GM18511 (cell line): ENCODE measurements around the gene YTHDF1.

Experiments
- ATAC-seq: cut with Tn5 transposase; IDR thresholded peaks from one replicate; pipeline ENCODE4 v1.9.1; 2021; ENCODE audit warnings: mild to moderate bottlenecking, moderate library complexity; ENCODE audit not compliant: unreplicated experiment

YTHDF1 gene

GRCh38 chr20:63212393-63212730, 3.6 kb downstream of the YTHDF1 start:
- no peak for ATAC-seq

DNA sequence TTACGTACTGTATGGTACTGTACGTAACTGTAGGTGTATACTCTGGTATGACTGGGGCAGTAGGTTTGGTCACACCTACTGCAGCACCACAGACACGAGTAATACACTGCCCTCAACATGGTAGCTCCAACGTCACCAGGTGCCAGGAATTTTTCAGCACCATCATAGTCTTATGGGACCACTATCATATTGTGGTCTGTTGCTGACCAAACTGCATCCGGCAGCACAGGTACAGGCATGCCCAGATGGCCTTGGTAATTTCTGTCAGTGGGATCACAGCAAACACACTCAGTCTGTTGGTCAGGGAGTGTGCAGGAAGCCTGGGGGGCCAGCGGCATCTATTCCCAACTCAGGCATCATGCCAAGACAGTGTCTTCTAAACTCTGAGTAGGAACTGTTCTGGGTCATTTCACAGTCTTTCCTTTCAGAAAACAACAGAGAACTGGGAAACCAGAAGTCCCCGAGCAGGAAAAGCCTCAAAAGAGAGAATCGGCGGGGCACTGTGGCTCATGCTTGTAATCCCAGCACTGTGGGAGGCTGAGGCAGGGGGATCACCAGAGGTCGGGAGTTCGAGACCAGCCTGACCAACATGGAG, 5.8 kb downstream of the YTHDF1 start:
- no peak for ATAC-seq

- no peak for ATAC-seq
Observed at GRCh38 chr20:63208346-63208909, 7.5 kb downstream of the YTHDF1 start.

DNA sequence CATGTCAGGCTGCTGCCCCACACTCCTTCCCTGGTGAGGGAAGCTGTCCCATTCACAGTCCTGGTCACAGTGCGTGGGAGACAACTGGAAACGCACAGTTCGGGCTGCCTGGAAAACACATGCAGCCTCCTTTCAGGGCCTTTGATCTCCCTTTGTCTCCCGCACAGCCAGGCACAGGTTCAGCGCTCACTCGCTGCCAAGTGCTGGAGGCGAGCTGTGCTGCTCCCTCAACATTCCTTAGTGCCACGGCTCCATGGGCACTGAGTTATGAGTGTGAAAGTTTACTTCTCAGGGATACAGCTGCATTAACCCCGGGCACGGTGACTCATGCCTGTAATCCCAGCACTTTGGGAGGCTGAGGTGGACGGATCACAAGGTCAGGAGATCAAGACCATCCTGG, 9.1 kb downstream of the YTHDF1 start:
- no peak for ATAC-seq

DNA sequence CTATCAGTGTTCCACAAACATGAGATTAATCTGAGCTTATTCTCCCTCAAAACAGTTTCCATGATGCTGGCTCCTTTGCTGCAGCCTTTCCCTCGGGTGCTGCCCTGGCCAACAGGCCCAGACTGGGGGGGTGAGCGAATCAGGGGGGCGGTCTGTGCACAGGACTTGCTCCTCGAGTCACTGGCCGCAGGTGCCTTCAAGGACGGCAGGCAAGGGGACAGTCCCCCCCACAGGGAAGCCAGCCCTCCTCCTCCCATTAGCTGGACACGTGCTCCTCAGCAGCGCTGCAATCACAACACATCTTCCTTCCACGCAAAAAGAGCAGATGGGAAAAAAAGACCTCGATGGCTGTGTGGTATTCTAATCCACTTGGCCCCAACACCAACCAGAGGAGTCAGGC, 10.0 kb downstream of the YTHDF1 start:
- ATAC-seq = no peak

DNA sequence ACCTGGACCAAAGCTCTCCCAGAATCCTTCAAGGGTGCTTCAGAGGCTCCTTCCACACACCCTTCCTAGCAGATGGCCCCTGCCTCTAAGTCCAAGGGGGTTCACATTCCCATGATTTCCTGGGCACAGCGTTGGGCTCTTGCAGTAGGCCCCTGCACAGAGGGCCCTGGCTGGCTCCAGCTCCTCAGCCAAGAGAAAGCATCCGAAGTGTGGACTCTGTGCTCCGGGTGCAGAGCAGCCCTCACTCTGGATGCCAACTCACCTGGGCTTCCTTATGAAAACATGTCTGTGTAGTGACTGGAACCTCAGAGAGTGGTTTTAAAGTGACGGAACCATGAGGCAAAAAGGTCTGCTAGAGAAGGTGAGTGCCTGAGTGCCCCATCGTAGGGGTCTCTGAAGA, 11.6 kb downstream of the YTHDF1 start:
- ATAC-seq = no peak

GRCh38 chr20:63202811-63203526, 13.0 kb downstream of the YTHDF1 start:
- no peak for ATAC-seq

- no peak for ATAC-seq
Observed at GRCh38 chr20:63202021-63202420, 13.9 kb downstream of the YTHDF1 start.

DNA sequence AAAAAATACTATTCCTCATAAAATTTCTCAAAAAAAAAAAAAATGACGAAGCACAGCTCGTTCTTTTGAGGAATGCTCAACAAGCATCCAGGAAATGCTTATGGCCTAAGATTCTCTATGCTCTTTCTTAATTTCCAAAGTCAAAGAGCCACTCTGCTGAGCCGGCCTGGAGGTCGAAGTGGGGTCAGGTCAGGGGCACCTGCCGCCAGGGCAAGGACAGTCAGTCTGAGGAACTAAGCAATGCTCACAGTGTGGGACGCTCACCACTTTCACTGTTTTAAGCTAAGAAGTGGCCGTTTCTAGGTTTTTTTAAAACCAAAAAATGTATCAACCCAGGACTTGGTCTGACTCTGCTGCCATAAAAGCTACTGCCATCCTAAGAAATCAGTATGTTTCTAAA, 17.3 kb downstream of the YTHDF1 start:
- ATAC-seq = no peak

DNA sequence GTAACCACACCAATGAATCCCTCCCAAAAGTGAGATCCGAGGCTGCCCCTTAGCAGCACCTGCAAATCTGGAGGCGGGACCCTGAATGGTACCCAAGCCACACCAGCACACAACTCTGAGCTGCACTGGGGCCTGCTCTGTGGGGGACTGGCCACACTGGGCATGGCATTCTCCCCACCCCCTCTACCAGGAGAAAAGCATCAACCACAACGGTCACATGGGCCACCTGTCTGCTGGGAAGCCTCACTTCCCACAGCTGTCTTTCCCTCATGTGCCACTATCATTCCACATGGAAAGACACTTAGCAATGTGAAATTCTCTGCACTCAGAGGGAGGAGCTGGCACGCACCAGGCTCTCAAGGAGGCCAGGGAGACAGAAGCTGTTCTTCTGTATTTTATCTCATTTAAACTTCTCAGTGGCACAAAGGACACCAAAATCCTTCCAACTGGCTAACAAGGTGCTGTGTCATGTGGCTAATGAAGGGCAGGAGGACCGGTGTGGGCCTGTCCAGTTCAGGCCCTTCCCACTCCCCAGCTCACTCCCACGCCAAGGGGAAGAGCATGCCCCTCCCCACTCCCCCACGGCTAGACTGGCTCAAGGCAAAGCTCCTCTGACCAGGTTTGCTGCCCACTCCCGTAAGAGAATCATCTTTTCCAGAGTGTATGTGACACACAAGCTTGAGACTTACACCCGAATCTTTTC, 19.0 kb downstream of the YTHDF1 start:
- ATAC-seq = no peak

DNA sequence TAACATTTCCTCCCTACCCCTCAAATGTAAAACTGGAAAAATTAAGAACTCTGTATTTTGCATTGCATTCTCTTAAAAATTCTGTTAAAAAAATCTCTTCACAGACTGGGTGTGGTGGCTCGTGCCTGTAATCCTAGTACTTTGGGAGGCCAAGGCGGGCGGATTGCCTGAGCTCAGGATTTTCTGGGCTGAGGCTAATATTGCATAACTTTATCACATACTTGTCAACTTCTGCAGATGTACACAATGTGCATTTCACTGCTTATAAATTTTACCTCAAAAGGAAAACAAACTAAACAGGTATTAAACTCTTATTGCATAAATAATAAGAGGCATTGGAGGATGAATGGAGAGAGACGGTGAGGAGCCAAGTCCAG, 21.1 kb downstream of the YTHDF1 start:
- ATAC-seq = no peak

DNA sequence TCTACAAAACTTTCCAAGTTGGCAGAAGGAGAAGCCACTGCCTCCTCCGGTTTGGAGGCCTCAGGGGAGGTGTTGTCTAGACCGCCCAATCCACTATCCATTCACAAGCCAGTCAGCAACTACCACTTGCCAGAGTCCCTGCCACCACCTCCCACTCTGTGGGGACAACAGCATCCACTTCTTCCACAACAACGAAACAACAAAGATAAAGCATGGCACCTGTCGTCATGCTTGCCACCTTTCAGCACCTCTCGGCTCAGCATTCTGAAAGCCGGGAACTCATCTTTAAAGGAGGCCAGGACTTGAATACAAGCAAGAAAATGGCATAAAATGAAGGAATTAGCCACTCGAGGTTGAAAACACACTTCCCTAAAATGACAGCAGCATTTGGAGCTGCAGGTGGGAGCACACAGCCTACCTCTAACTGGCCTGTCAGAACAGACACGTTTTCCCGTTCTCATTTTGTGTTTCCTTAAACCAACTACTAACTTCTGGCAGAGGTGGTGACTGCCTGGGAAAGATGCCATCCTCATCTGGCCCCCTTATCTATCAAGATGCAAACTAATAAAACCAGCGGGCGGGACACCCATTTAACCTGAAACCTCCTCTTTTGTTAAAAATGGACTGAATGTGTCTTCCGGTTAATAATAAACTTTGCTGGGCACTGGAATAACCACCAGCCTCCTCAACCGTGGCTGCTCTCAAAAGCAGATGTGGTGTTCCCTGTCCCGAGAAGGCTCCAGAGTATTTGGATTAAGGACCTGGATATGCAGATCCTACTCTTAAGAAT, 21.7 kb downstream of the YTHDF1 start:
- ATAC-seq = no peak

GRCh38 chr20:63192721-63193120, 23.2 kb downstream of the YTHDF1 start:
- no peak for ATAC-seq

GRCh38 chr20:63191400-63191799, 24.5 kb downstream of the YTHDF1 start:
- ATAC-seq = no peak

GRCh38 chr20:63190828-63191227, 25.1 kb downstream of the YTHDF1 start:
- ATAC-seq = no peak

GRCh38 chr20:63189846-63190559, 25.9 kb downstream of the YTHDF1 start:
- ATAC-seq = no peak

DNA sequence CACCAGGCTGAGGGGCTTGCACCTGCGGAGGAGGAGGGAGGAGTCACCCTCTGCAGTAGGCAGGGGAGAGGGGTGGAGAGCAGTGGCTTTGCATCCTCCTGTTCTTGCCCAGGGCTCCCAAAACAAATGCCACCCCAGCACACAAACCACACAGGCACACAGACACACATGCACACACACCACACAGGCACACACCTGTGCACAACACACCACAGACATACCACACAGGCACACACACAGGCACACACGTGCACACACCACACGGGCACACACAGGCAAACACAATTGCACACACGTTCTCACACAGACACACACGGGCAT, 26.6 kb downstream of the YTHDF1 start:
- ATAC-seq = no peak

- no peak for ATAC-seq
Observed at GRCh38 chr20:63188641-63189321, 27.1 kb downstream of the YTHDF1 start.

GRCh38 chr20:63188159-63188442, 27.8 kb downstream of the YTHDF1 start:
- ATAC-seq = no peak

DNA sequence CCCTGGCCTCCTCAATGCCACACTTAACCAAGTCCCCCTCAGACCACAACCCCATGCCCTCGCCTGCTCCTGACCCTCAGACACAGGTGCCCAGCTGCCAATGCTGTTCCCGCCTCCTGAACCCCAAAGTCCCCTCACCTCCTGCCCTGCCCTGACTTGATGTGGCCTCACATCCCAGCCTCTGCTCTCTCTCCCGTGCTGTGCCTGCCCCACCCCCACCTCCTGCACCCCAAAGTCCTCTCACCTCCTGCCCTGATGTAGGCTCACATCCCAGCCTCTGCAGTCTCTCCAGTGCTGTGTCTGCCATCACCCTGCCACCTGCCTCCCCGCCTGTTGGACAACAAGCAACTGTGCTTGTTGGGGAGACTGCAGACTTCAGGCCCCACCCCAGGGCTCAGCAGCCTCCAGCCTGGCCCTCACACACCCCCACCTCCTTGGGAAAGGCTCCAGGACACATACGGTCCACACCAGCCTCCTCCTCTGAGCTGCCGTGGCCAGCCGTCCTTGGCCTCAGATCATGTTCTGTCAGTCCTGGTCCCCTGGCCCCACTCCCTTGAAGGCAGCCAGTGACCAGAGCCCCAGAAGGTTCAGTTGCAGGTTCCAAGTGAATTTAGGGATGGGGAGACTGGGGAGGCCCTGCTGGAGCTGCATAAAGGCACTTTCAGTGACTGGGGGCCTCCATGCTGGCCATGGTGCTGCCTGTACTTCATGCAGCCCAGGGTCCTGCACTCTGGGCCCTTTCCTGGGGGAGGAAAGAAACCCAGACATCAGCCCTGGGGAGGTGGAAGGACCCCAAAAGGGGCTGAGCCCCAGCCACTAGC, 28.4 kb downstream of the YTHDF1 start:
- ATAC-seq = no peak
